HepG2 (cell line): ENCODE measurements around the gene NPDC1. TPM values are rescaled to one million over a fixed set of nuclear protein-coding genes. Genes with fewer than 3 reads are reported as not detected.

ENCODE experiments used
- BRF2 ChIP-seq: sonication (generic); formaldehyde crosslinking; IDR thresholded peaks from 2 replicates; pipeline ENCODE4 v1.8.1; 2022; ENCODE audit warnings: mild to moderate bottlenecking, missing genetic modification reagents
- FOXM1 ChIP-seq: sonication (generic); formaldehyde crosslinking; IDR thresholded peaks from 2 replicates; pipeline ENCODE4 v1.5.0; 2020; ENCODE audit warnings: missing genetic modification reagents
- KLF16 ChIP-seq, 2 experiments: sonication (generic) in 1 of 2; formaldehyde crosslinking in 1 of 2; IDR thresholded peaks; 2 replicates each; pipeline versions ENCODE4 v1.6.1 to v1.8.0; 2016 to 2023; ENCODE audit warnings: missing genetic modification reagents in 2 of 2, missing compliant biosample characterization in 1 of 2
- LRRFIP1 ChIP-seq: sonication (generic); formaldehyde crosslinking; conservative IDR thresholded peaks from 2 replicates; pipeline ENCODE4 v1.4.0; 2020; ENCODE audit warnings: missing genetic modification reagents
- MED1 ChIP-seq: sonication (generic); formaldehyde crosslinking; IDR thresholded peaks from 2 replicates; pipeline ENCODE4 v1.4.0; 2020; ENCODE audit warnings: missing genetic modification reagents
- NFYB ChIP-seq: sonication (generic); formaldehyde crosslinking; IDR thresholded peaks from 2 replicates; pipeline ENCODE4 v1.4.0; 2020; ENCODE audit warnings: missing genetic modification reagents
- PHF20 ChIP-seq: sonication (generic); formaldehyde crosslinking; IDR thresholded peaks from 2 replicates; pipeline ENCODE4 v1.5.0; 2020; ENCODE audit warnings: mild to moderate bottlenecking, missing genetic modification reagents
- RBM39 ChIP-seq: fragments of 200-400 bp; formaldehyde crosslinking; IDR thresholded peaks from one replicate; pipeline ENCODE4 v1.6.1; 2018; ENCODE audit warnings: antibody characterized with exemption, mild to moderate bottlenecking, low read depth, low read length; ENCODE audit not compliant: poor library complexity, severe bottlenecking
- TERF1 ChIP-seq: sonication (generic); formaldehyde crosslinking; IDR thresholded peaks from 2 replicates; pipeline ENCODE4 v1.8.0; 2022; ENCODE audit warnings: mild to moderate bottlenecking, missing genetic modification reagents, moderate library complexity
- TFDP2 ChIP-seq: sonication (generic); formaldehyde crosslinking; IDR thresholded peaks from 2 replicates; pipeline ENCODE4 v1.4.0; 2020; ENCODE audit warnings: missing genetic modification reagents
- WIZ ChIP-seq: sonication (generic); formaldehyde crosslinking; IDR thresholded peaks from 2 replicates; pipeline ENCODE4 v1.5.1; 2020; ENCODE audit warnings: mild to moderate bottlenecking, missing genetic modification reagents
- ZFP41 ChIP-seq: sonication (generic); formaldehyde crosslinking; IDR thresholded peaks from 2 replicates; pipeline ENCODE4 v1.4.0; 2020; ENCODE audit warnings: mild to moderate bottlenecking, missing genetic modification reagents, borderline replicate concordance
- ZMAT3 ChIP-seq: sonication (generic); formaldehyde crosslinking; conservative IDR thresholded peaks from 2 replicates; pipeline ENCODE4 v1.7.0; 2021; ENCODE audit warnings: missing genetic modification reagents
- ZMYM4 ChIP-seq: sonication (generic); formaldehyde crosslinking; IDR thresholded peaks from 2 replicates; pipeline ENCODE4 v1.8.1; 2023; ENCODE audit warnings: mild to moderate bottlenecking, missing genetic modification reagents
- ZNF263 ChIP-seq: sonication (generic); formaldehyde crosslinking; IDR thresholded peaks from 2 replicates; pipeline ENCODE4 v1.4.0; 2020; ENCODE audit warnings: missing genetic modification reagents
- ZNF350 ChIP-seq: sonication (generic); formaldehyde crosslinking; IDR thresholded peaks from 2 replicates; pipeline ENCODE4 v1.4.0; 2020; ENCODE audit warnings: mild to moderate bottlenecking, low read depth, missing genetic modification reagents, borderline replicate concordance
- ZNF432 ChIP-seq: sonication (generic); formaldehyde crosslinking; IDR thresholded peaks from 2 replicates; pipeline ENCODE4 v1.5.0; 2020; ENCODE audit warnings: missing genetic modification reagents, mild to moderate bottlenecking, borderline replicate concordance
- polyA plus RNA-seq, 8 experiments: library from polyadenylated mRNA; depleted of rRNA in 3 of 8; stranded (reverse) in 7 of 8; unstranded in 1 of 8; fragments of >200 nt; fragmentation: Illumina TruSeq in 4 of 8; extraction: Trizol in 4 of 8; gene quantifications; 2 replicates each; pipeline versions ENCODE4 v1.2.1 to v1.2.3, GENCODE V29; 2011 to 2016; ENCODE audit warnings: low read depth in 4 of 8, missing spikeins in 1 of 8, mixed read lengths in 1 of 8; ENCODE audit not compliant: insufficient read depth in 1 of 8
- total RNA-seq, 5 experiments: library from RNA; depleted of rRNA; stranded (reverse); fragments of >200 nt; fragmentation: Illumina TruSeq; extraction: Trizol; gene quantifications; 2 replicates each; pipeline ENCODE4 v1.2.3, GENCODE V29; 2016; ENCODE audit warnings: low read depth in 1 of 5
- TF ChIP-seq, protein P1 (sequence below): sonication (generic); formaldehyde crosslinking; IDR thresholded peaks from 2 replicates; pipeline ENCODE4 v1.4.0; 2020; ENCODE audit warnings: missing genetic modification reagents
- TF ChIP-seq, protein P2 (sequence below): sonication (generic); formaldehyde crosslinking; IDR thresholded peaks from 2 replicates; pipeline ENCODE4 v1.4.0; 2020; ENCODE audit warnings: missing genetic modification reagents, borderline replicate concordance

NPDC1 gene
- total and polyA plus RNA-seq, 2 of the 13 experiments (the other 11 are each of a cell fraction or from before 2014, with no cell fraction given) = 0.84 to 5.4 TPM

- no peak for TF ChIP-seq ZFP41 (CRISPR knock-in tag)
- TF ChIP-seq, protein P1, sequence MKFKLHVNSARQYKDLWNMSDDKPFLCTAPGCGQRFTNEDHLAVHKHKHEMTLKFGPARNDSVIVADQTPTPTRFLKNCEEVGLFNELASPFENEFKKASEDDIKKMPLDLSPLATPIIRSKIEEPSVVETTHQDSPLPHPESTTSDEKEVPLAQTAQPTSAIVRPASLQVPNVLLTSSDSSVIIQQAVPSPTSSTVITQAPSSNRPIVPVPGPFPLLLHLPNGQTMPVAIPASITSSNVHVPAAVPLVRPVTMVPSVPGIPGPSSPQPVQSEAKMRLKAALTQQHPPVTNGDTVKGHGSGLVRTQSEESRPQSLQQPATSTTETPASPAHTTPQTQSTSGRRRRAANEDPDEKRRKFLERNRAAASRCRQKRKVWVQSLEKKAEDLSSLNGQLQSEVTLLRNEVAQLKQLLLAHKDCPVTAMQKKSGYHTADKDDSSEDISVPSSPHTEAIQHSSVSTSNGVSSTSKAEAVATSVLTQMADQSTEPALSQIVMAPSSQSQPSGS (CRISPR knock-in tag) = no peak
- TF ChIP-seq MED1 (CRISPR knock-in tag) = no peak
- peak; percentile 37; the same call in 1 of the 2 replicates for TF ChIP-seq ZMYM4 (CRISPR knock-in tag)
- TF ChIP-seq BRF2 (CRISPR knock-in tag) = no peak
- TF ChIP-seq TERF1 (CRISPR knock-in tag) = no peak
- TF ChIP-seq ZNF350 (CRISPR knock-in tag) = peak; percentile 74; the same call in 1 of the 2 replicates
- no peak for TF ChIP-seq FOXM1
- TF ChIP-seq LRRFIP1 = no peak
- no peak for TF ChIP-seq RBM39
- no peak for TF ChIP-seq KLF16 (CRISPR knock-in tag; IDR thresholded peaks at IDR 0.05)
- no peak for TF ChIP-seq NFYB (CRISPR knock-in tag)
- no peak for TF ChIP-seq PHF20 (CRISPR knock-in tag)
- TF ChIP-seq WIZ (CRISPR knock-in tag) = no peak; the same call in 1 of the 2 replicates
- TF ChIP-seq ZNF432 = no peak
- TF ChIP-seq, protein P2, sequence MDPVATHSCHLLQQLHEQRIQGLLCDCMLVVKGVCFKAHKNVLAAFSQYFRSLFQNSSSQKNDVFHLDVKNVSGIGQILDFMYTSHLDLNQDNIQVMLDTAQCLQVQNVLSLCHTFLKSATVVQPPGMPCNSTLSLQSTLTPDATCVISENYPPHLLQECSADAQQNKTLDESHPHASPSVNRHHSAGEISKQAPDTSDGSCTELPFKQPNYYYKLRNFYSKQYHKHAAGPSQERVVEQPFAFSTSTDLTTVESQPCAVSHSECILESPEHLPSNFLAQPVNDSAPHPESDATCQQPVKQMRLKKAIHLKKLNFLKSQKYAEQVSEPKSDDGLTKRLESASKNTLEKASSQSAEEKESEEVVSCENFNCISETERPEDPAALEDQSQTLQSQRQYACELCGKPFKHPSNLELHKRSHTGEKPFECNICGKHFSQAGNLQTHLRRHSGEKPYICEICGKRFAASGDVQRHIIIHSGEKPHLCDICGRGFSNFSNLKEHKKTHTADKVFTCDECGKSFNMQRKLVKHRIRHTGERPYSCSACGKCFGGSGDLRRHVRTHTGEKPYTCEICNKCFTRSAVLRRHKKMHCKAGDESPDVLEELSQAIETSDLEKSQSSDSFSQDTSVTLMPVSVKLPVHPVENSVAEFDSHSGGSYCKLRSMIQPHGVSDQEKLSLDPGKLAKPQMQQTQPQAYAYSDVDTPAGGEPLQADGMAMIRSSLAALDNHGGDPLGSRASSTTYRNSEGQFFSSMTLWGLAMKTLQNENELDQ = no peak
- TF ChIP-seq TFDP2 = no peak
- 0 out of 2 replicates have a peak, but pooled peaks have one; percentile 23 for TF ChIP-seq ZMAT3 (CRISPR knock-in tag)
- no peak for TF ChIP-seq ZNF263 (CRISPR knock-in tag)
Measured at GRCh38 chr9:137067860-137068538, 22.0 kb upstream of the NPDC1 start (continued).
